Left lung (tissue), 10 donors: Measurements from ENCODE around the gene KIAA1755. TPM values are rescaled to one million over a fixed set of nuclear protein-coding genes. Genes with fewer than 3 reads are reported as not detected.
A peak's percentile ranks its signal among the peaks of the same experiment; 100 is the strongest.

ENCODE experiments used
- ATAC-seq: fragments of 200-7000 bp; cut with Tn5 transposase; one replicate; pipeline ENCODE4 v1.9.1; 2020; ENCODE audit warnings: moderate library complexity
- DNase-seq, 4 donors: peaks; one replicate each; pipeline ENCODE4 v3.0.0-alpha.2; 2013 to 2020
- H3K27ac ChIP-seq, 2 donors: fragments of 200-600 bp; sonication (generic) in 1 of 2; one replicate each; pipeline versions ENCODE4 v1.5.0 to v1.8.0; 2020 to 2021
- H3K27me3 ChIP-seq, 2 donors: fragments of 200-600 bp; sonication (generic) in 1 of 2; one replicate each; pipeline versions ENCODE4 v1.5.0 to v1.8.0; 2020 to 2021
- H3K36me3 ChIP-seq, 2 donors: fragments of 200-600 bp; sonication (generic) in 1 of 2; one replicate each; pipeline versions ENCODE4 v1.5.0 to v1.8.0; 2020 to 2021
- H3K4me1 ChIP-seq, 2 donors: fragments of 200-600 bp; one replicate each; pipeline ENCODE4 v1.8.0; 2021
- H3K4me3 ChIP-seq, 2 donors: fragments of 200-600 bp; sonication (generic) in 1 of 2; one replicate each; pipeline versions ENCODE4 v1.5.0 to v1.8.0; 2020 to 2021; ENCODE audit warnings: mild to moderate bottlenecking in 1 of 2
- H3K9me3 ChIP-seq, 2 donors: fragments of 200-600 bp; sonication (generic) in 1 of 2; one replicate each; pipeline versions ENCODE4 v1.5.0 to v1.8.0; 2020 to 2021
- CTCF ChIP-seq, 2 donors: fragments of 200-600 bp; sonication (generic) in 1 of 2; IDR thresholded peaks; one replicate each; pipeline versions ENCODE4 v1.5.0 to v1.8.0; 2021; ENCODE audit warnings: antibody characterized with exemption in 2 of 2
- intact Hi-C, 2 donors: fragments of 100-400 bp; cut with DNase I; formaldehyde crosslinking; loops; one replicate each; pipeline versions ENCODE4 v1.11.2 to v1.14.2; 2022
- polyA plus RNA-seq, 6 donors: library from polyadenylated mRNA; unstranded; fragments of 120-200 nt; gene quantifications; one replicate each; pipeline ENCODE4 v1.2.1, GENCODE V29; 2013; ENCODE audit not compliant: insufficient read length in 6 of 6
- total RNA-seq, 2 donors: library from RNA; stranded (reverse); fragmentation: NEBNext Ultra II Directional; extraction: Animal tissue kit (Norgen Biotek cat#: 25700); gene quantifications; one replicate each; pipeline ENCODE4 v1.2.1, GENCODE V29; 2021
- donor health status: DM: no; HTN: yes; CAD: no.
- donor health status: DM: no; HTN: no; CAD: no.

KIAA1755 gene
- total and polyA plus RNA-seq, 8 donors = 2.6 to 6.4 (median 3.1) TPM

- no peak for DNase-seq
- TF ChIP-seq CTCF (IDR thresholded peaks at IDR 0.05) = no peak
- intact Hi-C loops = loop anchor here in 1 of 2 donors (10.0 kb wide), 1 partner anchor 95 kb away; no protein-coding TSS in a partner anchor
- H3K36me3 ChIP-seq = no peaks in the 10 kb centered on the region
- no peak for ATAC-seq
- no peak overlapping the region for H3K4me3 ChIP-seq
- H3K27ac ChIP-seq = no peak overlapping the region
- peaks cover 0 to 5% of the 10 kb centered on the region in 2 donors for H3K27me3 ChIP-seq
- no peaks in the 10 kb centered on the region for H3K9me3 ChIP-seq
- H3K4me1 ChIP-seq = peaks cover 0 to 10% of the 10 kb centered on the region in 2 donors
These were observed 30.3 kb downstream of the KIAA1755 start for GRCh38 chr20:38230253-38230551.

DNA sequence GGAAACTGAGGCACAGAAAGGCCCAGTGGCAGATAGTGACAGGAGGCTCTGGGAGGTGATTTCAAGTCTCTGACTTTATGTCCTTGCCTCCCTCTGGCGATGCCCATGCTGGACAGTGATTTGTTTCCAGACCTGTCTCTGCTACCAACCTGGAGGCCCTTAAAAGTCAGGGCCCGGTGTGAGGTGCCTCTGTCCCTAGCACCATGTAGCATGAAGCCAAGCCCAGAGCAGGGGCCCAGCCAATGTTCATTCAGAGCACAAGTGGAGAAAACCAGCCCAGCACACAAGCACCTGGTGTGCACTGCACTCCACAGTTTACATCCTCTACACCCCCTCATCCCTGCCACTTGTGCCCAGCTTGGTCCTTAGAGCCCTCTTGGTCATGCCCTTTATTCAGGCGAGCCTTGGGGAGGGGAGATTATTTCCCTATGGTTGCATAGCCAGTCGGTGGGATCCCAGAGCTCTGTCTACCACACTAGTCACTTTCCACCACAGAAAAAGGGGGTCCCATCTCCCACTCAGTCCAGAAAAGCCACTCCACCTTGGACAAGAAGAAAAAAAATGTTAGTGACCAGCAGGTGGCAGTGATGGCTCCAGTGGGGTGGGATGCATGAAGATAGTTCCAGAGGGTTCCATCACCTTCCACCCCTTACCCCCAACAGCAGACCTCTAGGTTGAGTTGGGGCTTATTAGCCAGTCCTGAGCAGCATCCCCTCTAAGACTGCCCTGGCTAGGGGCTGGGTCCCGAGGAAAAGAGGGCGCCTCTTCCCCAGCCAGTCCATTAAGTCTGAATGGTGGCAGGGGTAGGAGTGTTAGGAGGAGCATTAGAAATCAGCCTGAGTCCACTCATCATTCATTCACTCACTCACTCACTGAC lies 30.9 kb downstream of the KIAA1755 start:
- DNase-seq (peak in 1 of 4 donors; percentile 24), ATAC-seq (peak; percentile 51)
- H3K36me3 ChIP-seq = no peaks in the 10 kb centered on the region
- no peak overlapping the region for H3K4me3 ChIP-seq
- H3K9me3 ChIP-seq = no peaks in the 10 kb centered on the region
- H3K27me3 ChIP-seq = peaks cover 0 to 5% of the 10 kb centered on the region in 2 donors
- TF ChIP-seq CTCF (IDR thresholded peaks at IDR 0.05) = peak; percentile 22 to 37
- intact Hi-C loops = loop anchor here in 1 of 2 donors (10.0 kb wide), 2 partner anchors 95 to 665 kb away; no protein-coding TSS in a partner anchor
- peaks cover 0 to 10% of the 10 kb centered on the region in 2 donors for H3K4me1 ChIP-seq
- H3K27ac ChIP-seq = no peak overlapping the region

DNA sequence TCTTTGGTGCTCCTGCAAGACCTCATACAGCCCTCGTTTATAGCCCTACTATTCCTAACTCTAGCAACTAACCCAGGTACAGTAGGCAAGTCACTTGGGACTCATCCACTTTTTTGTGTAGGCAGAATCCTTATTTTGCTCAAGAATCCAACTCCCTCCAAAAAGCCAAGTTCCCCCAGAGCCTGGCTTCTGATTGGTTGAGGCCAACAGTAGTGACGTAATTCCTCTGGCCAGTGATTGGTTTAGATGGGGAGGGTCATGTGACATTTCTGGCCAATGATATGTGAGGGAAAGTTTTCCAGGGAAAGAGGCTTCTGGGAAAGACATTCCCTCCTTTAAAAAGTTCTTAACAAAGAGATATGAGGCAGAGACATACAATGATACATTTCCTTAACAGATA lies 32.1 kb downstream of the KIAA1755 start:
- intact Hi-C loops = loop anchor here in 1 of 2 donors (10.0 kb wide), 1 partner anchor 664 kb away; no protein-coding TSS in a partner anchor
- no peak for DNase-seq

GRCh38 chr20:38227420-38228360 lies 32.8 kb downstream of the KIAA1755 start:
- no peak for TF ChIP-seq CTCF (IDR thresholded peaks at IDR 0.05)
- Histone ChIP-seq H3K27ac (no peak overlapping the region), H3K27me3 (peaks cover 0 to 5% of the 10 kb centered on the region in 2 donors), H3K36me3 (no peaks in the 10 kb centered on the region), H3K4me3 (no peak overlapping the region), H3K9me3 (no peaks in the 10 kb centered on the region), H3K4me1 (peaks cover 0 to 10% of the 10 kb centered on the region in 2 donors)
- DNase-seq (peak in 1 of 4 donors; percentile 8), ATAC-seq (no peak)
- intact Hi-C loops = loop anchor here in 1 of 2 donors (10.0 kb wide), 1 partner anchor 663 kb away; no protein-coding TSS in a partner anchor

More for the DNA sequence above, 32.1 kb downstream of the KIAA1755 start:
- no peak for ATAC-seq
- no peak for TF ChIP-seq CTCF (IDR thresholded peaks at IDR 0.05)
- Histone ChIP-seq H3K27me3 (peaks cover 0 to 5% of the 10 kb centered on the region in 2 donors), H3K9me3 (no peaks in the 10 kb centered on the region), H3K27ac (no peak overlapping the region), H3K4me1 (peaks cover 0 to 10% of the 10 kb centered on the region in 2 donors), H3K4me3 (no peak overlapping the region), H3K36me3 (no peaks in the 10 kb centered on the region)
